Mononuclear cell (primary cell): ENCODE results near the gene MARS2. TPM values are rescaled to one million over a fixed set of nuclear protein-coding genes. Genes with fewer than 3 reads are reported as not detected.
"Not testable (repeated sequence)": the region's sequence is repeated elsewhere in the genome, so short reads cannot be mapped to it uniquely, and the experiment has no call there.

Source experiments
- H3K27me3 ChIP-seq: 2 replicates; pipeline ENCODE4 v1.6.0; 2011; ENCODE audit warnings: low read length, control low read depth; ENCODE audit not compliant: insufficient read depth
- H3K4me1 ChIP-seq: 2 replicates; pipeline ENCODE4 v1.5.1; 2011; ENCODE audit warnings: mild to moderate bottlenecking, low read length, control low read depth; ENCODE audit not compliant: insufficient read depth
- H3K4me3 ChIP-seq: 2 replicates; pipeline ENCODE4 v1.5.1; 2011; ENCODE audit warnings: mild to moderate bottlenecking, low read length, moderate library complexity
- H3K9me3 ChIP-seq: 2 replicates; pipeline ENCODE4 v1.5.1; 2011; ENCODE audit warnings: low read depth, mild to moderate bottlenecking, control low read depth, low read length
- total RNA-seq: library from RNA; depleted of rRNA; stranded (reverse); fragments of >200 nt; gene quantifications from one replicate; pipeline ENCODE4 v1.2.3, GENCODE V29; 2012

The MARS2 gene
- total RNA-seq, 1 donor: 9.1 TPM

GRCh38 chr2:197695971-197696370 lies 9.2 kb upstream of the MARS2 start:
- H3K4me1 ChIP-seq, H3K4me3 ChIP-seq, H3K27me3 ChIP-seq, H3K9me3 ChIP-seq: not testable (repeated sequence)

- not testable (repeated sequence) for H3K4me3 ChIP-seq, H3K4me1 ChIP-seq, H3K27me3 ChIP-seq, H3K9me3 ChIP-seq
Measured at GRCh38 chr2:197696571-197696970, 8.6 kb upstream of the MARS2 start.

- H3K4me1 ChIP-seq, H3K27me3 ChIP-seq, H3K4me3 ChIP-seq, H3K9me3 ChIP-seq: not testable (repeated sequence)
Measured at GRCh38 chr2:197699724-197700123, 5.4 kb upstream of the MARS2 start.

GRCh38 chr2:197700960-197701359 lies 4.2 kb upstream of the MARS2 start:
- no peak overlapping the region for H3K4me3 ChIP-seq
- peaks cover 13% of the 10 kb centered on the region for H3K4me1 ChIP-seq
- H3K27me3 ChIP-seq: peaks cover 2% of the 10 kb centered on the region
- no peaks in the 10 kb centered on the region for H3K9me3 ChIP-seq

- Histone ChIP-seq H3K27me3 (peaks cover 2% of the 10 kb centered on the region), H3K4me3 (peak overlapping the region; percentile 73)
Measured at GRCh38 chr2:197704434-197705120, 592 bp upstream of the MARS2 start.

GRCh38 chr2:197705912-197706838 lies 1.0 kb downstream of the MARS2 start:
- peak overlapping the region; percentile 73 for H3K4me3 ChIP-seq
- H3K9me3 ChIP-seq: no peaks in the 10 kb centered on the region
- peaks cover 35% of the 10 kb centered on the region for H3K4me1 ChIP-seq
- H3K27me3 ChIP-seq: peaks cover 2% of the 10 kb centered on the region

More at GRCh38 chr2:197704434-197705120, 592 bp upstream of the MARS2 start:
- Histone ChIP-seq H3K4me1 (peaks cover 31% of the 10 kb centered on the region), H3K9me3 (no peaks in the 10 kb centered on the region)

- H3K27me3 ChIP-seq: no peaks in the 10 kb centered on the region
- no peak overlapping the region for H3K4me3 ChIP-seq
- peaks cover 35% of the 10 kb centered on the region for H3K4me1 ChIP-seq
- H3K9me3 ChIP-seq: no peaks in the 10 kb centered on the region
Measured at GRCh38 chr2:197706839-197707207, 1.7 kb downstream of the MARS2 start.

GRCh38 chr2:197707316-197708213 lies 2.4 kb downstream of the MARS2 start:
- H3K4me1 ChIP-seq: peaks cover 35% of the 10 kb centered on the region
- H3K9me3 ChIP-seq: no peaks in the 10 kb centered on the region

GRCh38 chr2:197708331-197708730 lies 3.2 kb downstream of the MARS2 start:
- no peaks in the 10 kb centered on the region for H3K27me3 ChIP-seq

More at GRCh38 chr2:197707316-197708213, 2.4 kb downstream of the MARS2 start:
- H3K27me3 ChIP-seq: no peaks in the 10 kb centered on the region
- peak overlapping the region; percentile 3 for H3K4me3 ChIP-seq

GRCh38 chr2:197709140-197709539 lies 4.0 kb downstream of the MARS2 start:
- H3K27me3 ChIP-seq, H3K9me3 ChIP-seq, H3K4me3 ChIP-seq: not testable (repeated sequence)
- peaks cover 34% of the 10 kb centered on the region for H3K4me1 ChIP-seq

More at GRCh38 chr2:197708331-197708730, 3.2 kb downstream of the MARS2 start:
- Histone ChIP-seq H3K4me1 (peaks cover 35% of the 10 kb centered on the region), H3K4me3 (no peak overlapping the region), H3K9me3 (no peaks in the 10 kb centered on the region)

GRCh38 chr2:197710424-197711042 lies 5.4 kb downstream of the MARS2 start:
- Histone ChIP-seq H3K9me3 (no peaks in the 10 kb centered on the region), H3K27me3 (no peaks in the 10 kb centered on the region), H3K4me1 (peaks cover 26% of the 10 kb centered on the region), H3K4me3 (no peak overlapping the region)

- Histone ChIP-seq H3K27me3 (no peaks in the 10 kb centered on the region), H3K4me3 (no peak overlapping the region), H3K4me1 (peaks cover 16% of the 10 kb centered on the region), H3K9me3 (no peaks in the 10 kb centered on the region)
Measured at GRCh38 chr2:197711578-197711977, 6.4 kb downstream of the MARS2 start.

GRCh38 chr2:197713271-197713670 lies 8.1 kb downstream of the MARS2 start:
- Histone ChIP-seq H3K9me3 (no peaks in the 10 kb centered on the region), H3K4me3 (no peak overlapping the region), H3K27me3 (no peaks in the 10 kb centered on the region), H3K4me1 (peaks cover 4% of the 10 kb centered on the region)

- H3K9me3 ChIP-seq: no peaks in the 10 kb centered on the region
Measured at GRCh38 chr2:197717863-197718262, 12.7 kb downstream of the MARS2 start.

More at GRCh38 chr2:197717863-197718262, 12.7 kb downstream of the MARS2 start:
- Histone ChIP-seq H3K4me1 (no peaks in the 10 kb centered on the region), H3K27me3 (no peaks in the 10 kb centered on the region), H3K4me3 (no peak overlapping the region)
